HG03095 (cell line): ENCODE measurements around the gene THAP3.
"Not testable (repeated sequence)": the region's sequence is repeated elsewhere in the genome, so short reads cannot be mapped to it uniquely, and the experiment has no call there.

Experiments
- ATAC-seq: cut with Tn5 transposase; IDR thresholded peaks from one replicate; pipeline ENCODE4 v1.9.1; 2021; ENCODE audit warnings: moderate library complexity; ENCODE audit not compliant: unreplicated experiment

Gene THAP3

DNA sequence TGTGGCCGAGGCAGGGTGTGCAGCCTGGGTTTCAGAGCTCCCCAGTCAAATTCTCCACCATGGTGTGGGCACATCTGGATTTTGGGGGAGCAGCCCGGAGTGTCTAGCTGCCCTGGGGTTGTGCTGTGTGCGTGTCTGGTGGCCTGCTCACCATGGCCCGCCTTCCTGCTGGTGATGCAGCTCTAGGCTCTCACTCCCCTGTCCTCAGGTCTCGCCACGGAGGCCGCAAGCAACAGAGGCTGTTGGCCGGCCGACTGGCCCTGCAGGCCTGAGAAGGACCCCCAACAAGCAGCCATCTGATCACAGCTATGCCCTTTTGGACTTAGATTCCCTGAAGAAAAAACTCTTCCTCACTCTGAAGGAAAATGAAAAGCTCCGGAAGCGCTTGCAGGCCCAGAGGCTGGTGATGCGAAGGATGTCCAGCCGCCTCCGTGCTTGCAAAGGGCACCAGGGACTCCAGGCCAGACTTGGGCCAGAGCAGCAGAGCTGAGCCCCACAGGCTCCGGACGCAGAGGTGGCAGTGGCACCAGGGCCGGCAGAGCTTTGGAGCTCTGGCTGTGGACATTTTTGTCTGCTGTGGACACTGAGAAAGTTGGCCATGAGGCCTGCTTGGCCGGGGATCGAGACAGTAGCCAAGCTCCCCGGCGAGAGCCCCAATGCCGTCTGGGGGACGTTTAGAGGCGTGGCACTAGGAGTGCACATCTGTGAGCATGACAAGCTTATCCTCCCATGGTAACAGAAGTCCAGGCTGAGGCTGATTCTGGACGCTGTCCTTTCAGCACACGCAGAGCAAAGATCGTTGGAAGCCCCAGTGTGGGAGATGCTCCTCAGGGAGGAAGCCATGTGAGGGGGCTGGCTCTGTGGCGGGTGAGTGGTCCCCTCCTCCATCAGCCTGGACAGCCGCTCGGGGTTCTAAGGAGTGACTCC is 8.2 kb downstream of the THAP3 start:
- ATAC-seq, result no peak

DNA sequence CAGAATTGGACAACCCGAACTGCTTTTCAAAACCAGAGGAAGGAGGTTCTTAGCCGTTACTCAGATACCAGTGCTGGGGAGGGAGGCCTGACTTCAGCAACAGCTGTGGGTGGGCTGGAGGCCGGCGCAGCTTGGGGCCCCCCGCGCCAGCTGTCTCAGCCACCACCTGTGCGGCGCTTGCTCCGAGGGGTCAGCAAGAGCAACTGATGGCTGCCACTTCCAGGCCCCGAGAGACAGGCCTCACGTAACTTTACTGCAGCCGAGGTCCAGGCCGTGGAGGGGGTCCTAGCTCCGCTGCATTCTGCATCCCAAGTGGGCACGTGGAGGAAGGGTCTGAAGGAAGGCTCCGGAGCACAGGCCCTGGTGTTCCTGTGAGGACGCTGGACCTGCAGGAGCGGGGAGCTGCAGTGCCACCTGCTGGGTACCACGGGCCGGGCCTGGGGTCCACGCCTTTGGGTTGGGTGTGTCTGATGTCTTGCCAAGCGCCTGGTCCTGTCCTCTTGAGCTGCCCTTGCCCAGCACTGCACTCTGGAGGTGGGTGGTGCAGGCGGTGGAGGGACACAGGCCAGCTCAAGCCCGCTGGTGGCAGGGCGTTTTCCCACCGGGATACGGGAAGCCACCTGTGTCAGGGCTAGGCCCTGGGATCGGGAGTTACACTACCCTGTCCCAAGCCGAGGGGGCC is 9.8 kb downstream of the THAP3 start:
- ATAC-seq, result no peak

GRCh38 chr1:6635161-6635909 is 10.7 kb downstream of the THAP3 start:
- ATAC-seq, result no peak

DNA sequence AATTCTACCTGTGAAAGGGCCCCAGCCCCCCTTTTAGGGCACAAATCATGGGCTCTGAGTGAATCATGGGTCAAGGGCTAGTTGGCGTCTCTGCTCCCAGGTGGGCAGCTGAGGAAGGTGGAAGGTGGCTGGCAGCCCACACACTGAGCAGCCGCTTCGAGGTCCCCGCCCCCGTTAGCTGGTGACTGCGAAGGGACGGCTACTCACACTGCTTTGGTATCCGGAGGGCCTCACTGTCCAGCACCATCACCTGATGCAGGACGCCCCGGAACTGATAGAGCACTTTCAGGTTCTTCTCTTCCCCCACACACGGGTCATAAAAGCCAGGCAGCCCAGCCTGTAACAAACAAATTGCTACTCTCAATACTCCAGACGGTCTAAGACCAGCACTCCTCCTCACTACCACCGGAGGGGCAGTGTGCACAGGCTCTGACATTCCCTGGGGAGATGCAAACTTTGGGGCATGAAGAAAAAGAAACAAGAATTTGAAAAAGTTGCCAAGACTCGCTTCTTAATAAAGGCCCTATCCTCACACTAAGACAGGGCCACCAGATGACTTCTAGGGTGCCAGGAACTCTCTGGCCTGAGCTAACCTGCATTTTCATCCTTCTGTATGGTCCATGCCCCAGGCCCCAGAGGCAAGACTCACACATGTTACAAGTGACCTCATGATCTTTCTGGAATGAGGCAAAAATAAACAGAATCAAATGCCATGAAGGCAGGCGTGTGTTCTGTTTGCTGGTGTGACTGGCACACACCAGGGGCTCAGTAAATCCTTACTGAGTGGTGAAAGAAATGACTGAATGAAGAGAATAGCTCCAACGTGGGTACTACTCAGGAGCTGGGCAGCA is 11.5 kb downstream of the THAP3 start:
- ATAC-seq, result no peak

- not testable (repeated sequence) for ATAC-seq
Measured at GRCh38 chr1:6636778-6637177, 12.1 kb downstream of the THAP3 start.

- ATAC-seq, result no peak
Measured at GRCh38 chr1:6637770-6638169, 13.1 kb downstream of the THAP3 start.

DNA sequence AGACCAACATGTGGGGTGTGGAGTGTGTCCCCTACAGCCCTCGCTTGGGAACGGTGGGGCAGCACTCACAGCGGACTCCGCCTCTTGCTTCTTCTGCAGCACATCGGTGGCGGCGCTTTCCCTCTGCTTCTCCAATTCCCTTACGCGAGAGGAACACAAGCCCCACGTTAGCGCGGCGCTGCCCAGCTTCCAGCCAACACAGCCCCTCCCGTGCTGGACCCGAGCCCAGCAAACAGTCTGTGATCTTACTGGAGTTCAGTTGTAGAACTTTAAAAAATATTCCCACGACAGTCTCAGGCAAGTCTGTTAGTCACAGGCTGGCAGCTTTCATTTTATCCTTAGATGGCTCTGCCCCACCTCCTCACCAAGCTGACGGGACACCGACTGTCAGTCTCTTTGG is 13.6 kb downstream of the THAP3 start:
- no peak for ATAC-seq

DNA sequence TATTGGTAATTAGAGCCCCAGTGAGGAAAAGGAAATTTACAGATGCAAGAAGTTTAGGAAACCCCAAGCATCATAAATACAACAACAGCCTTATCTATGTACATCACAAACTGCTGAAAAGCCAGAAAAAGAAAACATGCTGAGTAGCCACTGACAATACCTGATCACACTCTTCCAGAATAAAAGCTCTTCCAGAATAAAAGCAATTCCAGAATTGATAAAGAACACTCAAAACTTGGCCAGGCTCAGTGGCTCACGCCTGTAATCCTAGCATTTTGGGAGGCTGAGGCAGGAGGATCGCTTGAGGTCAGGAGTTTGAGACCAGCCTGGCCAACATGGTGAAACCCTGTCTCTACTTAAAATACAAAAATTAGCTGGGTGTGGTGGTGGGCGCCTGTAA is 16.2 kb downstream of the THAP3 start:
- not testable (repeated sequence) for ATAC-seq

DNA sequence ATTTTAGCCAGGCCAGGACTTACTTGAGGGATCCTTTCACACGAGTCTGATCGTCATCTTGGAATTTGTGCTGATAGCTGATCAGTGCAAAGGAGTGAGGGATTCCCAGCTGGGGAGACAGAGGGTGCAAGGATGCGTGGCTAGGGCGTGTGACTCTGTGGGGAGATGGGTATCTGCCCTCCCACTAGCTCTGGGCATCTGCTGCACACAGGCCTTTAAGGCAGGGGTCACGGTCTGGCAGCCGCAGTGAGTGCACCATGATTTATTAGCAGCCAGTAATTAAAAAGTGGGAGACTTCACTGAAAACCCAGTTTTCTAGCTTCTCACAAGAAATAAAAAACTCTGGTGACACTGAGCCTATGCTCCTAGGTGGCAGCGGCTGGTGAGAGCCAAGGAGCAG is 20.4 kb downstream of the THAP3 start:
- no peak for ATAC-seq

DNA sequence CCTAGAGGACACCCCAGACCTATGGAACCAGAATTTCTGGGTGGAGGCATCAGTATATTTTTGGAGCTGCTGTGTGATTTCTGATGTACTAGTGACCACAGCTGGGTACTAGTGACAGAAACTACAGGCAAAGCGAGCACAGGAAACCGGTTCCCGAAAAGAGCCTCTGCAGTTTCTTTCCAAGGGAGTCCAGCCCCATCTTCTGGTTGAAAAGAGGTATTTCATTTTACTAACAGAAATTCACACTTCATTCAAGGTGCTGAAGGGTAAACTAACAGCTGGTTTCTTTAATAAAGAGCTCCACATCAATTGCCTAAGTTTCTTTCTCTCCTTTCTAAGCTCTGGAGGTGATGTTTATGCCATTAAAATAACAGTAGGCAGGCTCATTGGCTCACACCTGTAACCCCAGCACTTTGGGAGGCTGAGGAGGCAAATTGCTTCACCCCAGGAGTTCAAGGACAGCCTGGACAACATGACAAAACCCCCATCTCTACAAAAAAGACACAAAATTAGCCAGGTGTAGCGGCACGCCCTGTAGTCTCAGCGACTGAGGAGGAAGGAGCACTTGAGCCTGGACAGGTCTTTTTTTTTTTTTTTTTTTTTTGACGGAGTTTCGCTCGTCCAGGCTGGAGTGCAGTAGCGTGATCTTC is 22.0 kb downstream of the THAP3 start:
- no peak for ATAC-seq

DNA sequence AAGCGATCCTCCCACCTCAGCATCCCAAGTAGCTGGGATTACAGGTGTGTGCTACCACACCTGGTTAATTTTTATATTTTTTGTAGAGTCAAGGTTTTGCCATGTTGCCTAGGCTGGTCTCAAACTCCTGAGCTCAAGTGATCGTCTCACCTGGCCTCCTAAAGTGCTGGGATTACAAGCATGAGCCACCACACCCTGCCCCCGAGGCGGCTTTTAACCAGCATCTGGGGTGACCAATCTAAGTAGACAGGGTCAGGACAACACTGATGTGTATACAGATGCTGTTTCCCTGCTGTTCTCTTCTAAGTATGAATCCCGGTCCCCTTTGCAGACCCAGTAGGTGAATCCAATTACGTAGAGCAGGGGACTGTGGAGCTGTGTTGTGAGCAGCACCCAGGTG is 23.9 kb downstream of the THAP3 start:
- ATAC-seq, result no peak

DNA sequence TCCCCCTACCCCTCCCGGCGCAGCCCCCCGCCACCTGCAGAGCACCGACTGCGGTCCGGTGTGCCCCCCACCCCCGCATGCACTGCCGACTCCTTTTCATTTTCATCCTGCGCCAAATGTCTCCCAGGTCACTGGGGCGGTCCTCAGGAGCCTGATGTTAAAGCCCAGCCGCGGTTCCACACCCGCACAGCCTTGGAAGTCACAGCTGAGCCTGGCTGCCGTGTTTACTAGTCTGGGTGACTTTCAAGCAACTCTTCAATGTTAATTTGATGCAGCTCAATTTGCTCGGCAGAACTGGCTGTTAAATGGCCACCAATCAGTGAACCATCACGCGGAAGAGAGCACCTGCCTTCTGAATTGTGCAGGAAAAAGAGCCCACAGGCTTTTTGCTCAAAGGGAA is 27.2 kb downstream of the THAP3 start:
- ATAC-seq, result no peak

DNA sequence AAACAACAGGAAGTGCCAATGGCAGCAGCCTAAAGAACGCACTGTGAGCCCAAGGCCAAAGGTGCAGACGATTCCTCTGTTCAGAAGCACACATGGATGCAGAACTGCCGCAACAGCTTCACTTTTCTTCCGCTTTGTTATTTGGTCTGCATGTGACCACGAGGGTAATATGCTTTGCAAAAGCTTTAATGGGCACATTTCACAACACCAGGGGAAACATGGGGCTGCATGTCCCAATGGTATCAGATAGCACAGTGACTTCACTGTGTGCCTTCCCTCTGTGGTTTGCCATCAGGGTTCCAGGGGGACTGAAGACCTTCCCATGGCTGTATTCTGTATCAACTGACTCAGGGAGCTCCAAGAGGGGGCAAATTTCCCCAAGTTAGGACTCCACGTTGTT is 28.3 kb downstream of the THAP3 start:
- ATAC-seq, result no peak

DNA sequence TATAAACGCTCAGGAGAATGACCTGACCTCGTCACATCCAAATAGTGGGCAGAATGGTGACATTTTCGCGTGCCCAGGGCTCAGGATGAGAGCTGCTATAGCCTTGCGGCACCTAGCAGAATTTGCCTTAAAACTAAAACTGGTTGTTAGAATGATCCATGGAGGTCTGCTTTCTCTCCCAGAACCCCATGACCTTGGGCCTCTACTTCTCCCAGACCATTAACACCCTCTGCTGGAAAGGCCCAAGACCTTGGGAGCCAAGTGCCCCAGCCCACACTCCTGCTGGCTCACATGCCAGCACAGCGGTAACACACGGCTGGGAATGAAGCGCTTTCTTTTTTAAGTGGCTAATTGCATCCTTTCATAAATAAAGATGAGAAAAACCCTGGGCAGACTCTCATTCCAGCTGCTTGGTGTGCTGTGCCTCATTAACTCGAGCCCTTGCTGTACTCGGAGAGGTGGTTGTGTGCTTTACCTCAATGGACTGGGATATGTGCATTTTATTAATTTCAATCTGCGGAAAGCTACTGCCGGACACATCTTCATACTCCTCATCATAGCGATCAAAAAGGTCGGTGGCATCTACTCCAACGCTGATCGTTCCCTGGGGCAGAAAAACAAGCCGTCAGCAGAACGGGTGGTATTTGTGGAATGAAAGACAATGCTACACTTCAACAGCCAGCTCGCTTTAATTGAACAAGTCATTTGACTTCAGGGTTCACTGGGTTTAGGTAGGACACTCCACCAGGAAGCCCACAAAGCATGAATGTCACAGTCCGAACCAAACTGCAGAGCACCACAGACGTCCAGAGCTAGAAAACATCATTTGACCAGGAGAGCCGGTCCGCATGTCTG is 29.0 kb downstream of the THAP3 start:
- no peak for ATAC-seq

DNA sequence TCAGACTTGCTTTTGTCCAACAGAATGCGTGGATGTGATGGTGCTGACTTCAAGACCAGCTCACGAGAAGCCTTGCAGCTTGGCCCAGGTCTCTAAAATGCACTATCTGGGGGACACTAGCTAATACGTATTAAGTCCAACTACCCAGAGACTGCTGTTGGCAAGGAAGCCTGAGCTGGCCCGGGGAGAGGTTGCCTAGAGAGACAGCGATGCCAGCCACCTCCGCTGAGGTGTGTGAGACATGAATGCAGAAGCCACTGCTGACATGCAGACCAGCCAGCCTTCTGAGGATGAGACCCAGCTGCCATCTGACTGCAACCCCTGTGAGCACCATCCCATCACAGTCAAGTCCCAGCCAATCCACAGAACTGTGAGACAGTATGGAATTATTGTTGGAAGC is 32.5 kb downstream of the THAP3 start:
- no peak for ATAC-seq

- no peak for ATAC-seq
Measured at GRCh38 chr1:6658359-6659060, 33.8 kb downstream of the THAP3 start.

DNA sequence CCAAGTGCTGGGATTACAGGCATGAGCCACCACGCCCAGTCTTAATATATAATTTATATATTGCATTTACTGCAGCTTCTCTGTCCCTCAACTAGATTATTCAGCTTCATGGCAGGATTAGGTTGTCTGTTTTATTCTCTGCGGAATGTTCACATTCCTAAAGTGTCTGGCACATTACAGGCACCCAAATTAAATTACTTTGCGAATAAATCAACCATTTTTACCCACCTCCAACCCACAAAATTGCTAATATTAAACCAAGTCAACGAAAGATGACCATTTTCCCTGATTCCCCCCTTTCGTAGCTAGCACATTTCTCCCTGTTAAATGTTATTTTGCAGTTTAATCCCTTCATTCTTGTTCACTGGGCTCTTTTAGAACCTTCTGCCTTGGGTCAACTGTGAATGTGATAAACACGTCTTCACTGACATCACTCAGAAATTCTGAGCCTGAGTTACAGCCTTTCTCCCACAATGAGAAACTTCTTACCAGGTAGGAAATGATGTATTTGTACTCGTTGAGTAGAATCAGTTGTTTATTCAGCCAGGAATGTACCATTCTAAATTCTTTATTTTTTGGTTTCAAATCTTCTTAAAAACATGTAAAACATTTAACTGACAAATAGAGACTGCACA is 35.9 kb downstream of the THAP3 start:
- no peak for ATAC-seq

- not testable (repeated sequence) for ATAC-seq
Measured at GRCh38 chr1:6662468-6662867, 37.8 kb downstream of the THAP3 start.
